Left cardiac atrium (tissue), 4 donors: ENCODE measurements around the gene PLXNA4. TPM values are rescaled to one million over a fixed set of nuclear protein-coding genes. Genes with fewer than 3 reads are reported as not detected.
A peak's percentile ranks its signal among the peaks of the same experiment; 100 is the strongest.
"Not testable (repeated sequence)": the region's sequence is repeated elsewhere in the genome, so short reads cannot be mapped to it uniquely, and the experiment has no call there.

Source experiments
- ATAC-seq, 2 donors: fragments of 200-7000 bp; cut with Tn5 transposase; one replicate each; pipeline ENCODE4 v1.9.1; 2020; ENCODE audit warnings: mild to moderate bottlenecking in 2 of 2, moderate library complexity in 2 of 2
- DNase-seq: peaks from one replicate; pipeline ENCODE4 v3.0.0-alpha.2; 2020
- intact Hi-C, 2 donors: fragments of 100-400 bp; cut with DNase I; formaldehyde crosslinking; loops; one replicate each; pipeline versions ENCODE4 v1.14.1 to v1.15.1; 2022 to 2023
- long read RNA-seq: library from polyadenylated mRNA; unstranded; transcript quantifications from one replicate; pipeline ENCODE4 v2.0.0, GENCODE V29; 2021
- total RNA-seq, 2 donors: library from RNA; stranded (reverse); fragmentation: NEBNext Ultra II Directional; extraction: Animal tissue kit (Norgen Biotek cat#: 25700); gene quantifications; one replicate each; pipeline ENCODE4 v1.2.1, GENCODE V29; 2021
- donor health status: DM: no; HTN: yes; CAD: no.
- donor health status: DM: no; HTN: yes; CAD: no; lungs with severe emphysema.
- donor health status: DM: yes; HTN: yes; CAD: no.
- donor health status: Dilated cardiomyopathy.

Gene PLXNA4
- 10 to 100 TPM; 23.3 to 30.1 TPM for total RNA-seq
- long read RNA-seq, partial matches to known transcripts: 7 of 10 reads
- long read RNA-seq, other reads (novel, unspliced or antisense): 3 of 10 reads

DNA sequence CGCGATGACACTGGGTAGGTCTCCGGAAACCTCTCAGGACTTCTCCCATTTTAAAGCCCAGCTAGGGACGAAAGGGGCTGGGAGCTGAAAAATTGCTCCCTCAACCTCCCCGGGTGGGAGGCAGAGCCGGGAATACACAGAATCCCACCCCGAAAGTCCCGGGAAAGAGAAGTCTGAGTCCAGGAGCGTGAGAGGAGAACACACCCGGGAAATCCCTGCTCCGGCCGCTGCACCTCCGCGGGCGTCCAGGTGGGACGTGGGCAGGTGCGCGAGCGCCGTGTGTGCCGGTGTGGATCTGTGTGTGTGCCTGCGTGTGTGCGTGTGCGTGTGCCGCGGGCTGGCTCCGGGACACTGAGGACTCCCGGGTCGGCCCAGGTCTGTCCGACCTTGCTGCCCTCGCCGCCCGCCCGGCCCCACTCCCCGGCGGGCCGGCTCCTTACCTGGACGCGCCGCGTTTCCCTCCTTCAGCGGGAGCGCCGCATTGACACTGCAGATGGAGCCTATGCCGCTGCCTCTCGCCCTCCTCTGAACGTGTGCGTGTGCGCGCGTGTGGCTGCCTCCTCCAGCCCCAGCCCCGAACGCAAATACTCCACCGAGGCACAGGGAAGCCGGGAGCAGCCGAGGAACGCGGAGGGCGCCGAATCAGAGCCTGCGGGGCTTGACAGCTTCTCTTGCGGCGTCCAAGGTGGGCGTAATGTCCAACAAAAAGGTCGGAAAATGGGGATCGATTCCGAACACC lies at the start of gene PLXNA4:
PLXNA4 (minus strand) TSS at position 489 of the 739 bp plus-strand sequence. CDS start 67,777 bp downstream, outside the sequence.
- ATAC-seq (peak; percentile 30 to 35), DNase-seq (peak; percentile 29)
- intact Hi-C loops: loop anchor here (5.0 to 10.0 kb wide), 3 partner anchors 74 to 259 kb away; no protein-coding TSS in a partner anchor

DNA sequence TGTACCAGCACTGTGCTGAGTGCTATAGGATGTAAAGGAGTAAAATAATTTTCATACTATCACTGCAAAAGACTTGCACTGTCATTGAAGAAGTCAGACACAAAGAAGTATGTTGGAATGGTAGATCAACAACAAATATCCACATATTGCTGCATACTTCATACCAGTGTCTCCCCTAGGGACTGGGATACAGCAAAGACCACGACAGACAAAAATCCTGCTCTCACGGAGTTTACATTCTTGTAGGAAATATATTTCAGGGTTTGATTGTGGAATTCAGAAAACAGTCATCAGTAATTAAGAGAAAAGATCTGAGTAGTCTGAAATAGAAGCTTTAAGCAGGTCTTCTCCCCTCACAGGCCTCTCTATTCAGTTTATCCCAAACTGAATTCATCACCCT lies 49.4 kb upstream of the PLXNA4 start:
- ATAC-seq (no peak), DNase-seq (no peak)
- intact Hi-C loops: no loop called here

DNA sequence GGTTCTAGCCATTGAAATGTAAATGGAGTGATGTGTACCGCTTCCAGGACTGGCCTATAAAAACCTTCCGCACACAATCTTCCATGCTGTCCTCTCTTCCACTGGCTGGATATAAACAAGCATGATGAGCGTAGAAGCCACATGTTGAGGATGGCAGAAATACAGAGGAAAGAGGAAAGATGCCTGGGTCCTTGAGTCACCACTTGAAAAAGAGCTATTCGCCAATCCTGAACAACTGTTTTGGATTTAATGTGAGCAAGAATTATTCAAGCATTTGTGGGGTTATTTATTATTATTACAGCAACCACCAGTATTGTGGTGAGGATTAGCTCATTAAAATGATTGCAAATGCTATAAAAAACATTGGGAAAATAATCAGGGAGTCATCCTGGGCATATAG lies 45.8 kb upstream of the PLXNA4 start:
- ATAC-seq (no peak), DNase-seq (no peak)
- intact Hi-C loops: no loop called here

- no peak for DNase-seq
- intact Hi-C loops: no loop called here
- no peak for ATAC-seq
These were observed 43.7 kb upstream of the PLXNA4 start for GRCh38 chr7:132619967-132620366.

DNA sequence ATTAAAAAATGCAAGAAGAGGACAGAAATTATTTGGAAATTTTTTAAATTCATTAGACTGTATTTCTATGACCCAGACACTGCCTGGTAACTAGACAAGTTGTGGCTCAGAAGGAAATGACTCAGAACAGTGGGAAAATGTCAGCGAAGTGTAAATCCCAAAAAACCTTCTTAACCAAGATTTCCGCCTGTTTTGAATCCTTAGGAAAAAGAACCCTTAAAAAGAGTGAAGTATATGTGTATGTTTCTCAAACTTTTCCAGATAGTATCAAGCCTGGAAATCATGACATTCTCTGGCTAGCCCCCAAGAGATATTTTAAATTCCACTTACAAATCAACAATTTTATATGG lies 42.7 kb upstream of the PLXNA4 start:
- no peak for ATAC-seq
- intact Hi-C loops: no loop called here
- DNase-seq: no peak

DNA sequence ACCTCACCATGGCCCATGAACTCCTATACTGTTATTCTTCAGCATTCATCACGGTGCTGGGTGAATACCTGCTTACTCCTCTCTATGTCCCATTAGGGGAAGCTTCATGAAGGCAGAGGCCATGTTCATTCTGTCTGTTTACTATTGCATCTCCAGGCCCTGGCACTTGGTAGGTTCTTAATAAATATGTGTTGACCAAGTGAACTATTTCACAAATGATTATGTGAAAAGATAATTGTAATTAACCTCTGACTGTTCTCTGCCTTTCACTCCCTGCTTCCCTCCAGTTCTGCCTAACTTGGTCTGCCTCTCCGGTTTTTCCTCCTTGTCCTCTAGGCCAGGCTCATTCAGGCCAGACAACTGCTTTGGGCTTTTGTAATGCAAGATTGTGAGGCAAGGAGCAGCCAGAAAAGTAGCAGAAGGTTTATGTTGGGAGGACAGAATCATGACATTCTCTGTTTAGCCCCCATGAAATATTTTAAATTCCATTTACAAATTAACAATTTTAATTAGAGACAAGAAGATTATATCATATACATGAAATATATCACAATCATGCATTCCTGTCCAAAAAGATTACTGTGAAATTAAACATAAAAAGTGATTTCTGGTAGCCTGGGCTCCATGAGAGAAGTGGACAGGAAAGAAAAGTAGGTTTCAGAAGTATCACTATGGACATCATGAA lies 42.1 kb upstream of the PLXNA4 start:
- ATAC-seq (no peak), DNase-seq (no peak)
- intact Hi-C loops: no loop called here

DNA sequence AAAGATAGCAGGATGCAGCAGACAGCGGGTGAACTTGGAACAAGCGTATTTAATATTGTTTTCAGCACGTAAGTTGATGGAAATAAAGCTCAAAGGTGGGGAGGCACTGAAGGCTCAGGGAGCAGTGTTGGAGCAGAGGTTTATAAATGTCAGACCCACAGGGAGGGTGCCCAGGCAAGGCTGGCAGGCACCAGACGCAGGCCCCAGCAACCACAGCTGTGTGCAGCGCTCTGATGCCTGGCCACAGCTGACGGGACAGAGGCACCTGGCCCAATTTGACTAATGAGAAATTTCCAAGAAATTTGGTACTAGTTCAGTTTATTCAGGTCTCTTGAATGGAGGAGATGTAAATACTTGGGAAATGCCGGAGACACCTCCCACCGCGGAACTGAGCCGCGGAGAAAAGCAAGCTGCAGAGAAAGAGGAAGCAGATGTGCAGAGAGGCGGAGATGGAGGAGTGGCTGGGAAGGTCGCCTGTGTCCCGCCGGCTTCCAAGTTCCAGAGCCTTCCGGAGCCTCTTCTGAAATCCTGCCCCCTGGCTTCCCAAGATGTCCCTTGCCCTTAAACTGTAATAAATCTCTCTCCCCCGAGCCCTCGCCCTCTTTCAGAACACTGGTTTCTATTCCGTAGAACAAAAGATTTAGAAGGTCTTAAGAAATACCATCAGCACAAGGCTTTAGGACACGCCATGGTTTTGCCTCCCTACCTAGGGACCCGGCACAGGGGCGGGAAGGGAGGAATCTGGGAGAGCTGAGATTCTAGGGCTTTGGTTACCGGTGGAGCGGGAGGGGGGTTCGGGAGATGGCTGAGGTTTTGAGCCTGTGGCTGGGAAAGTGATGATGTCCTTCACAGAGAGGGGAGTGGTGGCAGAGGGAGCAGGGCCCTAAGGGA lies 38.4 kb upstream of the PLXNA4 start:
- DNase-seq (peak; percentile 45), ATAC-seq (peak; percentile 56 to 84)
- intact Hi-C loops: no loop called here

GRCh38 chr7:132613737-132614136 lies 37.5 kb upstream of the PLXNA4 start:
- ATAC-seq: no peak
- intact Hi-C loops: no loop called here
- no peak for DNase-seq

DNA sequence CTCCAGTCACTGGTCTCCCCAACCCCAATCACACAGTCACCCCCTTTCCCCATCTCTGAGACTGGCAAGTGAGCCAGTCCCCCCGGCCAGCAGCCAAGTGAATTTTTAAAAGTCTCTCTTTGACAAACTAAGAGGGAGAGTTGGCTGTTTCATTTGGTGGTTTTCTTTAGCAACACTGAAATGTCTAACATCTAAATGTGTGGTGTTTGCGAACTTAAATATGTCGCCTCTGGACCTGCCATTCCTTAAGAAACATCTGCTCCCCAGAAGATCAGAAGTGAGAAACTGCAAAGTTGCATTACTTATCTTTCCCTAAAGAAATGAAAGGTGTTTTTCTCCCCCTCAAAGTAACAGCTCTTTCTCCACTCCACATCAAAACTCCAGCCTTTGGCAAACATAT lies 34.7 kb upstream of the PLXNA4 start:
- intact Hi-C loops: no loop called here
- ATAC-seq (no peak), DNase-seq (no peak)

GRCh38 chr7:132609906-132610520 lies 33.7 kb upstream of the PLXNA4 start:
- DNase-seq (no peak), ATAC-seq (peak; percentile 34 to 61)
- intact Hi-C loops: no loop called here

- ATAC-seq (no peak), DNase-seq (no peak)
- intact Hi-C loops: no loop called here
These were observed 33.0 kb upstream of the PLXNA4 start for GRCh38 chr7:132609222-132609621.

- DNase-seq: no peak
- intact Hi-C loops: no loop called here
- no peak for ATAC-seq
These were observed 32.3 kb upstream of the PLXNA4 start for GRCh38 chr7:132608523-132608922.

DNA sequence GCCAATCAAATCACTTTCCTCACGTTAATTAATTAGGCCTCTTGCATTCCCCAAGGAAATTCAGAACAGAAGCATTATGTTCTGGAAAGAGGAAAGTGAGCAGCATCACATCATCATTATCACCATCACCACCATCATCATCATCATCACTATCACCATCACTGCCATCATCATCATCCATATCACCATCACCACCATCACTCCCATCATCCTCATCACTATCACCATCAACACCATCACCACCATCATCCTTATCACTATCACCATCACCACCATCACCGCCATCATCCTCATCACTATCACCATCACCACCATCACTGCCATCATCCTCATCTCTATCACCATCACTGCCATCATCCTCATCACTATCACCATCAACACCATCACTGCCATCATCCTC lies 31.4 kb upstream of the PLXNA4 start:
- intact Hi-C loops: no loop called here
- ATAC-seq (no peak), DNase-seq (no peak)

DNA sequence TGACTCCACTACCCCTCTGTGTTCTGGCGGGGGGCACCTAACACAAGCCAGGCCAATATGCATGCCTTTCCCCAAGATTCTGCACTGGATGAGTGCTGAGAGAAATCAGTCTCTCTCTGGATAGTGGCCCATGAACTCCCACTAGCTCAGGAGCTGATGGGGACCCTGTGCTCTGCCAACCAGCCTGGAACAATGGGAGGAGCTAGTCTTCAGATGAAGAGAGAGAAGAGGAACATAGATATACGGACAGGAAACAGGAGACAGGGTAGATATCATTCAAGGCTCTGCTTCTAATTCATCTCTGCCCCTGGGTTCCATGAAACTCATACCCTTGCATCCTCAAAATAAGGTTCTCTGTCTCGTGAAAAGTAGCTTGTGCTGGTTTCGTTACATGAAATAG lies 27.9 kb upstream of the PLXNA4 start:
- intact Hi-C loops: no loop called here
- ATAC-seq: no peak
- DNase-seq: no peak

- intact Hi-C loops: no loop called here
- DNase-seq (no peak), ATAC-seq (no peak)
These were observed 27.1 kb upstream of the PLXNA4 start for GRCh38 chr7:132603220-132603833.

- ATAC-seq (no peak), DNase-seq (no peak)
- intact Hi-C loops: no loop called here
These were observed 25.5 kb upstream of the PLXNA4 start for GRCh38 chr7:132601783-132602182.

GRCh38 chr7:132596588-132596987 lies 20.3 kb upstream of the PLXNA4 start:
- intact Hi-C loops: no loop called here
- ATAC-seq (no peak), DNase-seq (no peak)

DNA sequence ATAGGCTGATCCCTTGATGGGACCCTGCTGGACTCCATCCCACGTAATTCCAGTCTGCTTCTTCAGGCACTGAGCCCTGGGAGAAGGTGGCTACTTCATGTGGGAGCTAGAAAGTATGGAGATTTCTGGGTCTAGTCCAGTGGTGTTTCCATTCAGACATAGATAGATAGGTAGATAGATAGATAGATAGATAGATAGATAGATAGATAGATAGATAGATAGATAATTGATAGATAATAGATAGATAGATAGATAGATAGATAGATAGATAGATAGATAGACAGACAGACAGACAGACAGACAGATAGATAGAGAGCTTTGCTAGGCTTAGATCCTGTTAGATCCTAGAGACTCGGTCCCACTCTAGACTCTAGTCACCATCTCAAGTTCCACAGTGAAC lies 18.5 kb upstream of the PLXNA4 start:
- DNase-seq, intact Hi-C loops, ATAC-seq: not testable (repeated sequence)

DNA sequence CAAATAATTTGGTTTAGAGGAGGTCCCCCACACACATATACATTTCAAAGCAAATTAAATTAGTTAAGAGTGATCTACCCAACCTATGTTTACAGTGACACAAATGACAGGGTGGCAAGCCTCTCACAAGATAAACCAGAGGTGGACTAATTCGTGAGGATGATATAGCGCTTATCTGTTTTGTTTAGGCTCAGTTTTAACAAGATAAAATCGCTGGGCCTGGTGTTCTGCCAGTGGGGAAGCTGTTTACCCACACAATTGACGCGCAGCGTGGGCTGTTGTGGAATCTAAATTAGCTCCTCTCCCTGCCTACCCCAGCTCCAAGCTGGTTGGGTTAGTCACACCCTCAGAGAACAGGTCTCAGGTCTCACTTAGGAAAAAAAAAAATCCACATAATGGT lies 16.7 kb upstream of the PLXNA4 start:
- ATAC-seq: no peak
- intact Hi-C loops: no loop called here
- DNase-seq: no peak
